B cell (primary cell): Measurements from ENCODE around the gene MGAT2. TPM values are rescaled to one million over a fixed set of nuclear protein-coding genes. Genes with fewer than 3 reads are reported as not detected.

Experiments used
- ATAC-seq: fragments of 200-7000 bp; cut with Tn5 transposase; one replicate; pipeline ENCODE4 v1.10.0; 2021; ENCODE audit warnings: low read depth, mild to moderate bottlenecking, moderate number of reproducible peaks, moderate library complexity
- CTCF ChIA-PET: fragments of 350-600 bp; sonication (Branson Sonifier 250); formaldehyde crosslinking; loops from one replicate; lab custom pipeline; 2021; ENCODE audit warnings: antibody characterized with exemption, inconsistent platforms; lab: Charles Lee
- POLR2A ChIA-PET: fragments of 350-600 bp; sonication (Branson Sonifier 250); formaldehyde crosslinking; loops from one replicate; lab custom pipeline; 2021; ENCODE audit warnings: antibody characterized with exemption; lab: Charles Lee
- DNase-seq: peaks from one replicate; pipeline ENCODE4 v3.0.0; 2013
- H2AFZ ChIP-seq: 2 replicates; pipeline ENCODE4 v1.6.1; 2012; ENCODE audit warnings: mild to moderate bottlenecking, low read depth, low read length; ENCODE audit not compliant: insufficient read depth, poor library complexity, severe bottlenecking
- H3K27ac ChIP-seq, 2 donors: 1 replicate in 1 of 2; 2 replicates in 1 of 2; pipeline ENCODE4 v1.5.1; 2012 to 2013; ENCODE audit warnings: low read length in 2 of 2, mild to moderate bottlenecking in 2 of 2, moderate library complexity in 1 of 2
- H3K27me3 ChIP-seq, 4 experiments: fragments of 200-600 bp in 1 of 4; sonication (generic) in 1 of 4; replicated peaks in 1 of 4; 1 replicate in 2 of 4; 2 replicates in 2 of 4; pipeline versions ENCODE4 v1.6.1 to v1.7.0; 2013 to 2016; ENCODE audit warnings: low read length in 3 of 4, mild to moderate bottlenecking in 2 of 4, mixed read lengths in 1 of 4, moderate library complexity in 1 of 4; ENCODE audit not compliant: insufficient read depth in 4 of 4, control insufficient read depth in 3 of 4; ENCODE audit errors: control extremely low read depth in 1 of 4
- H3K36me3 ChIP-seq, 2 experiments: replicated peaks in 1 of 2; 1 replicate in 1 of 2; 2 replicates in 1 of 2; pipeline versions ENCODE4 v1.6.1 to v1.7.1; 2013; ENCODE audit warnings: low read length in 1 of 2; ENCODE audit not compliant: insufficient read depth in 2 of 2, control insufficient read depth in 1 of 2; ENCODE audit errors: control extremely low read depth in 1 of 2, extremely low read depth in 1 of 2
- H3K4me1 ChIP-seq, 2 donors: fragments of 200-600 bp in 1 of 2; sonication (generic) in 1 of 2; 1 replicate in 1 of 2; 2 replicates in 1 of 2; pipeline versions ENCODE4 v1.5.1 to v1.6.1; 2013 to 2017; ENCODE audit warnings: low read length in 2 of 2; ENCODE audit not compliant: control insufficient read depth in 2 of 2, insufficient read depth in 2 of 2
- H3K4me2 ChIP-seq: replicated peaks from 2 replicates; pipeline ENCODE3; 2012; ENCODE audit warnings: mild to moderate bottlenecking, low read depth, low read length; ENCODE audit not compliant: poor library complexity, severe bottlenecking
- H3K4me3 ChIP-seq, 5 experiments: fragments of 200-600 bp in 1 of 5; sonication (generic) in 1 of 5; 1 replicate in 3 of 5; 2 replicates in 2 of 5; pipeline versions ENCODE4 v1.5.1 to v1.7.0; 2011 to 2016; ENCODE audit warnings: low read length in 4 of 5, mild to moderate bottlenecking in 4 of 5, low read depth in 2 of 5, control low read depth in 1 of 5, moderate library complexity in 1 of 5; ENCODE audit not compliant: insufficient read depth in 1 of 5; ENCODE audit errors: control extremely low read depth in 1 of 5, extremely low read depth in 1 of 5
- H3K79me2 ChIP-seq: fragments of 200-600 bp; sonication (generic); one replicate; pipeline ENCODE4 v1.6.0; 2016; ENCODE audit warnings: low read length; ENCODE audit not compliant: control insufficient read depth, insufficient read depth
- H3K9ac ChIP-seq: fragments of 200-600 bp; sonication (generic); 2 replicates; pipeline ENCODE4 v1.6.1; 2017; ENCODE audit warnings: mild to moderate bottlenecking, low read length, moderate library complexity
- H3K9me3 ChIP-seq, 3 donors: one replicate each; pipeline versions ENCODE4 v1.6.1 to v1.7.1; 2013; ENCODE audit warnings: low read length in 2 of 3; ENCODE audit not compliant: control insufficient read depth in 2 of 3, insufficient read depth in 1 of 3; ENCODE audit errors: control extremely low read depth in 1 of 3
- H4K20me1 ChIP-seq: 2 replicates; pipeline ENCODE4 v1.6.0; 2012; ENCODE audit warnings: mild to moderate bottlenecking, low read length; ENCODE audit not compliant: insufficient read depth, control insufficient read depth, poor library complexity, severe bottlenecking
- H3K27ac Mint-ChIP-seq: one replicate; pipeline ENCODE4 v1.8.0; 2021; ENCODE audit warnings: mixed read lengths
- H3K27me3 Mint-ChIP-seq: one replicate; pipeline ENCODE4 v1.8.0; 2021; ENCODE audit warnings: mixed read lengths
- H3K4me1 Mint-ChIP-seq: one replicate; pipeline ENCODE4 v1.8.0; 2021; ENCODE audit warnings: mixed read lengths
- H3K4me3 Mint-ChIP-seq: one replicate; pipeline ENCODE4 v1.8.0; 2021; ENCODE audit warnings: mixed read lengths
- H3K9me3 Mint-ChIP-seq: one replicate; pipeline ENCODE4 v1.8.0; 2022; ENCODE audit warnings: mixed read lengths; ENCODE audit not compliant: insufficient read depth
- CTCF ChIP-seq: fragments of 200-600 bp; IDR thresholded peaks from one replicate; pipeline ENCODE4 v1.8.0; 2022; ENCODE audit warnings: antibody characterized with exemption, mild to moderate bottlenecking
- EZH2 ChIP-seq: IDR thresholded peaks from 2 replicates; pipeline ENCODE4 v1.6.1; 2012; ENCODE audit warnings: borderline replicate concordance, low read depth, mild to moderate bottlenecking, moderate library complexity, low read length; ENCODE audit not compliant: insufficient read depth, poor library complexity, severe bottlenecking
- WGBS: methylation state at CpG from one replicate; pipeline ENCODE4 v1.1.5; 2013; ENCODE audit warnings: missing lambda C conversion rate; ENCODE audit not compliant: insufficient coverage; 5-methylcytosine and 5-hydroxymethylcytosine counted together
- intact Hi-C: fragments of 100-400 bp; cut with micrococcal nuclease; formaldehyde crosslinking; loops from one replicate; pipeline ENCODE4 v1.10.0; 2022
- polyA plus RNA-seq: library from polyadenylated mRNA; depleted of rRNA; stranded (reverse); fragments of >200 nt; gene quantifications from 2 replicates; pipeline ENCODE4 v1.2.3, GENCODE V29; 2012
- total RNA-seq, 2 donors: library from RNA; stranded (reverse); fragments of 120-200 nt in 1 of 2; gene quantifications; 1 replicate in 1 of 2; 2 replicates in 1 of 2; pipeline versions ENCODE4 v1.2.3 to v1.2.4, GENCODE V29; 2013 to 2022

Gene MGAT2
- total and polyA plus RNA-seq, 2 donors (not counting 1 experiment from before 2014, with no cell fraction given) = 12.3 to 39.9 TPM

- ATAC-seq (no peak), DNase-seq (no peak)
- Histone ChIP-seq H3K79me2 (no peaks in the 10 kb centered on the region), H3K9me3 (no peaks in the 10 kb centered on the region), H3K4me2 (no peak overlapping the region), H2AFZ (no peak overlapping the region), H3K9ac (no peak overlapping the region), H3K27ac (no peak overlapping the region), H3K4me3 (no peak overlapping the region), H3K36me3 (no peaks in the 10 kb centered on the region), H4K20me1 (no peaks in the 10 kb centered on the region), H3K4me1 (no peaks in the 10 kb centered on the region), H3K27me3 (no peaks in the 10 kb centered on the region)
- intact Hi-C loops = no loop called here
- H3K4me1 Mint-ChIP-seq = no peaks in the 10 kb centered on the region
- no CpG with 5 or more reads among the region's 2 CpGs for WGBS
- H3K27ac Mint-ChIP-seq = no peak overlapping the region
- CTCF ChIA-PET = interaction anchor here (0.6 kb wide), 1 partner anchor 8 kb away, joined by 3 read pairs; no protein-coding TSS in a partner anchor
- no peak for TF ChIP-seq CTCF
- TF ChIP-seq EZH2 = no peak
- no peak overlapping the region for H3K4me3 Mint-ChIP-seq
- POLR2A ChIA-PET = no interaction called here
- H3K9me3 Mint-ChIP-seq = no peaks in the 10 kb centered on the region
- no peaks in the 10 kb centered on the region for H3K27me3 Mint-ChIP-seq
These were observed 39.2 kb downstream of the MGAT2 start for GRCh38 chr14:49659526-49660455.

- no peak overlapping the region for H3K27ac Mint-ChIP-seq
- CTCF ChIA-PET = interaction anchor here (0.6 kb wide), 1 partner anchor 26 kb away, joined by 4 read pairs; no protein-coding TSS in a partner anchor
- no peak overlapping the region for H3K4me3 Mint-ChIP-seq
- TF ChIP-seq CTCF (no peak), EZH2 (no peak)
- no peaks in the 10 kb centered on the region for H3K4me1 Mint-ChIP-seq
- ATAC-seq (no peak), DNase-seq (no peak)
- Histone ChIP-seq H2AFZ (no peak overlapping the region), H3K79me2 (no peaks in the 10 kb centered on the region), H3K4me3 (no peak overlapping the region), H4K20me1 (no peaks in the 10 kb centered on the region), H3K9ac (no peak overlapping the region), H3K4me2 (no peak overlapping the region), H3K9me3 (no peaks in the 10 kb centered on the region), H3K4me1 (no peaks in the 10 kb centered on the region), H3K27ac (no peak overlapping the region), H3K27me3 (no peaks in the 10 kb centered on the region), H3K36me3 (no peaks in the 10 kb centered on the region)
- POLR2A ChIA-PET = no interaction called here
- intact Hi-C loops = no loop called here
- H3K27me3 Mint-ChIP-seq = no peaks in the 10 kb centered on the region
- H3K9me3 Mint-ChIP-seq = no peaks in the 10 kb centered on the region
These were observed 49.9 kb downstream of the MGAT2 start for GRCh38 chr14:49670475-49670874.
